Karpas-422 (cell line): ENCODE results near the gene GJC3. TPM values are rescaled to one million over a fixed set of nuclear protein-coding genes. Genes with fewer than 3 reads are reported as not detected.

Experiments used
- DNase-seq: peaks from one replicate; pipeline ENCODE4 v3.0.0-alpha.2; 2015
- H2AFZ ChIP-seq: fragments of 200-600 bp; sonication (generic); 2 replicates; pipeline ENCODE4 v1.6.1; 2014; ENCODE audit warnings: antibody characterized with exemption, low read length, mixed read lengths
- H3K27ac ChIP-seq: fragments of 200-600 bp; sonication (generic); 2 replicates; pipeline ENCODE4 v1.5.1; 2014; ENCODE audit warnings: mild to moderate bottlenecking, low read length, moderate library complexity
- H3K27me3 ChIP-seq: fragments of 200-600 bp; sonication (generic); 2 replicates; pipeline ENCODE4 v1.6.1; 2014; ENCODE audit warnings: low read length, mixed read lengths
- H3K36me3 ChIP-seq: fragments of 200-600 bp; sonication (generic); 2 replicates; pipeline ENCODE4 v1.6.1; 2014; ENCODE audit warnings: low read length, mixed read lengths; ENCODE audit not compliant: insufficient read depth
- H3K4me1 ChIP-seq: fragments of 200-600 bp; sonication (generic); 2 replicates; pipeline ENCODE4 v1.6.1; 2014; ENCODE audit warnings: mild to moderate bottlenecking, low read length, mixed read lengths
- H3K4me2 ChIP-seq: fragments of 200-600 bp; sonication (generic); 2 replicates; pipeline ENCODE4 v1.6.1; 2014; ENCODE audit warnings: low read length, low read depth, mild to moderate bottlenecking; ENCODE audit not compliant: poor library complexity, severe bottlenecking
- H3K4me3 ChIP-seq: fragments of 200-600 bp; sonication (generic); 2 replicates; pipeline ENCODE4 v1.5.1; 2014; ENCODE audit warnings: mild to moderate bottlenecking, antibody characterized with exemption, low read length, mixed read lengths
- H3K79me2 ChIP-seq: fragments of 200-600 bp; sonication (generic); 2 replicates; pipeline ENCODE4 v1.6.1; 2014; ENCODE audit warnings: mild to moderate bottlenecking, low read length, mixed read lengths
- H3K9ac ChIP-seq: fragments of 200-600 bp; sonication (generic); 2 replicates; pipeline ENCODE4 v1.6.0; 2014; ENCODE audit warnings: low read length
- H3K9me2 ChIP-seq: fragments of 200-600 bp; sonication (generic), shearing (Covaris generic); replicated peaks from 2 replicates; pipeline ENCODE4 v1.6.0; 2014; ENCODE audit warnings: mild to moderate bottlenecking, low read length, moderate library complexity; ENCODE audit not compliant: insufficient read depth
- H3K9me3 ChIP-seq: fragments of 300-700, 200-600 bp; sonication (generic); 2 replicates; pipeline ENCODE4 v1.6.1; 2014; ENCODE audit warnings: low read length, mixed read lengths
- H4K20me1 ChIP-seq: fragments of 200-600 bp; sonication (generic); 2 replicates; pipeline ENCODE4 v1.6.1; 2014; ENCODE audit warnings: mild to moderate bottlenecking, antibody characterized with exemption, low read length, low read depth; ENCODE audit not compliant: insufficient read depth
- total RNA-seq: library from RNA; depleted of rRNA; stranded (reverse); fragments of >200 nt; shearing (Covaris generic); gene quantifications from 2 replicates; pipeline ENCODE4 v1.2.3, GENCODE V29; 2014; ENCODE audit warnings: low replicate concordance

GJC3 gene
- total RNA-seq, 1 experiment from 2014 or later: not detected

DNA sequence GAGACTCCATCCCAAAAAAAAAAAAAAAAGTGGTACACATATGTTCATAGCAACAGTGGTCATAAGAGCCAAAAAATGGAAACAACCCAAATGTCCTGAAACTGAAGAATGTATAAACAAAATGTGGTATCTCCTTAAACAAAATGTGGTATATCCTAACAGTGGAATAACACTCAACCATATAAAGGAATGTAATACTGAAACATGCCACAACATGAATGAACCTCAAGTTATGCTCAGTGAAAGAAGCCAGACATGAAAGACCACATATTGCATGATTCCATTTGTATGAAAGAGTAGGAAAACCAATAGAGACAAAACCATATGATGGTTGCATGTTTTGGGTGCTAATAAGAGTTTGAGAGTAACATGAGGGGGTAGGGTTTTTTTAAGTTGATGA is 3.1 kb downstream of the GJC3 start:
- no peak overlapping the region for H3K4me2 ChIP-seq
- H3K36me3 ChIP-seq: no peaks in the 10 kb centered on the region
- DNase-seq: no peak

GRCh38 chr7:99923200-99923599 is 6.2 kb downstream of the GJC3 start:
- Histone ChIP-seq H3K4me2 (no peak overlapping the region), H3K9ac (no peak overlapping the region), H3K79me2 (peaks cover 17% of the 10 kb centered on the region), H3K9me2 (no peaks in the 10 kb centered on the region; the same call in 1 of the 2 replicates), H3K4me1 (peaks cover 10% of the 10 kb centered on the region), H3K36me3 (no peaks in the 10 kb centered on the region), H4K20me1 (no peaks in the 10 kb centered on the region; the same call in 1 of the 2 replicates), H3K4me3 (no peak overlapping the region), H3K27ac (no peak overlapping the region), H3K27me3 (no peaks in the 10 kb centered on the region), H2AFZ (no peak overlapping the region), H3K9me3 (no peaks in the 10 kb centered on the region)
- DNase-seq: no peak

More for the DNA sequence above, 3.1 kb downstream of the GJC3 start:
- H3K27ac ChIP-seq: no peak overlapping the region
- H3K9ac ChIP-seq: no peak overlapping the region
- H3K27me3 ChIP-seq: no peaks in the 10 kb centered on the region
- no peaks in the 10 kb centered on the region for H4K20me1 ChIP-seq
- H2AFZ ChIP-seq: no peak overlapping the region
- H3K4me3 ChIP-seq: no peak overlapping the region
- H3K9me3 ChIP-seq: no peaks in the 10 kb centered on the region
- no peaks in the 10 kb centered on the region for H3K79me2 ChIP-seq
- H3K4me1 ChIP-seq: peaks cover 12% of the 10 kb centered on the region
- H3K9me2 ChIP-seq: no peaks in the 10 kb centered on the region

DNA sequence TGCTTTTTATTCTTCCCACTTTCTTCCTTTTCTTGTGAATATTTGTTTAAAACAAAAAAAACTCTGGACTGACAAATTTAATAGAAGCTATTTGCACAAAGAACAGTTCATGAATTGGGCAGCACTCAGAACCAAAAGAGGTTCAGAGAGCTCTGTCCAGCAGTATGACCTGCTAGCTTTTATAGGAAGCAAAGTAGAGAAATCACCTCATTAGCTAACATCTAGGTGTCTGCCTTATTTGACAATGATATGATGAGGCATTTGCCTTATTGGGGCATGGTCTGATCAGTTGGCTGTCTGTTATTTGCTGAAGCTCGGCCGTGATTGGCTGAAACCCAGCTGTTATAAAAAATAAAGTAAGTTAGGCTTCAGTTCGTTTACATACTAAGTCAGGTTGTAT is 9.3 kb downstream of the GJC3 start:
- Histone ChIP-seq H3K4me1 (peaks cover 21% of the 10 kb centered on the region), H3K4me2 (peak overlapping the region; percentile 71), H3K79me2 (peaks cover 48% of the 10 kb centered on the region), H3K9me3 (no peaks in the 10 kb centered on the region), H2AFZ (no peak overlapping the region), H3K36me3 (0 out of 2 replicates have a peak, but pooled peaks cover 6% of the 10 kb centered on the region), H3K9me2 (no peaks in the 10 kb centered on the region; the same call in 1 of the 2 replicates), H3K4me3 (peak overlapping the region; percentile 73), H4K20me1 (no peaks in the 10 kb centered on the region; the same call in 1 of the 2 replicates), H3K9ac (peak overlapping the region; percentile 92), H3K27ac (peak overlapping the region; percentile 61), H3K27me3 (no peaks in the 10 kb centered on the region)
- DNase-seq: peak; percentile 47

DNA sequence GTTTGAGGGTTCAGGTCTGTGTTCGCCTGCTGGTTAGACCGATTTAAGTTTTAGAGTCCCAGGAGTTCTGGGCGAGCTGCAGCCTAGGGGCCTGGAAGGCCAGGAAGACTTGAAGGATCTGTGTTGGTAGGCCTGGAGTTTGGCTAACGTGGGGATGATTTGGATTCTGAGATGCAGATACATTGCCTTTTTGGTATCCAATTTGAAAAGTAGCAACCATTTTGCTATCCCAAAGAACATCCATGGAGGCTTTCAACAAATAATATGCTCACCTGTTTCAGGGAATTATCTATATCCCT is 9.7 kb downstream of the GJC3 start:
- Histone ChIP-seq H4K20me1 (no peaks in the 10 kb centered on the region; the same call in 1 of the 2 replicates), H3K79me2 (peaks cover 49% of the 10 kb centered on the region), H3K36me3 (0 out of 2 replicates have a peak, but pooled peaks cover 6% of the 10 kb centered on the region), H3K27ac (peak overlapping the region; percentile 61), H3K27me3 (no peaks in the 10 kb centered on the region), H3K9ac (peak overlapping the region; percentile 92), H3K4me1 (peaks cover 21% of the 10 kb centered on the region), H2AFZ (peak overlapping the region; percentile 76; the same call in 1 of the 2 replicates), H3K4me2 (peak overlapping the region; percentile 71), H3K9me3 (no peaks in the 10 kb centered on the region), H3K4me3 (peak overlapping the region; percentile 73), H3K9me2 (no peaks in the 10 kb centered on the region; the same call in 1 of the 2 replicates)
- DNase-seq: no peak

DNA sequence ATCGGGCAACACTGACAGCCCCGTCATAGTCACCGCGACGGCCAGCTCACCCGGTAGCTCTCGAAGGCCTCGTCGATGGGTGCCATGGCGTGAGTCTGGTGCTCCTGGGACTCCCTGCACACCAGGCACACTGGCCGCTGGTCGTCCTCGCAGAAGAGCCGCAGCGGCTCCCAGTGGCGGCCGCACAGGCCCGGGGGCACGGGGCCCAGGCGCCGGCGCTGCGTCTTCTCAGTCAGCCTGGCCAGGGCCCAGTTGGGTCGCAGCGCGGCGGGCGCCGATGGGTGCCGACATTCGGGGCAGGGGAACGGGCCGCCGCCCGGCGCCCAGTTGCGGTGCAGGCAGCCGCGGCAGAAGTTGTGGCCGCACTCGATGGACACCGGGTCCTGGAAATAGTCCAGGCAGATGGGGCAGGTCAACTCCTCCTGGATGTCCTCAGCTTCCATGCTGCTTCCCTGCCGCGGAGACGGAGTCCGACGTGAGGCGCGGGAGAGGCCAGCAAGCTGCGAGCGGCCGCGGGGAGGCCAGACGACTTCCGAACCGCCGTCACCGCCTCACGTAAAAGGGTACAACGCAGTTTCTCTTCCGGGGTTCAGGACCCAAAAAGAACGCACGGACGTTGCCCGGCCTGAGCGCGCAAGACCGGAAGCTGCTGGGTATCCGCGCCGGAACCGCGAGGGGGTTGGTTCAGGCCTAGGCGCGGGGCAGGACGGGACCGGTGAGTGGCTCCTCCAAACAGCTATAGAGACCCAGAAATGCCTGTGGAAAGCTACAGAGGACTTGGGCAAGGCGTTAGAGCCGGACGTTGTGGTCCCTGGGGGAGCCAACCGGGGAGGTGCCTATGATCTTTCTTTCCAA is 10.2 kb downstream of the GJC3 start, which contains the start of gene TRIM4:
Gene TRIM4 (minus strand): TSS at position 572 of the 855 bp plus-strand sequence. CDS start 129 bp downstream, at position 443.
- 0 out of 2 replicates have a peak, but pooled peaks cover 6% of the 10 kb centered on the region for H3K36me3 ChIP-seq
- H3K79me2 ChIP-seq: peaks cover 52% of the 10 kb centered on the region
- no peaks in the 10 kb centered on the region for H3K9me3 ChIP-seq
- peak; percentile 98 for DNase-seq
- H3K4me3 ChIP-seq: peak within 1 kb of the TSS; percentile 73
- H3K27me3 ChIP-seq: no peaks in the 10 kb centered on the region
- H3K9me2 ChIP-seq: no peaks in the 10 kb centered on the region; the same call in 1 of the 2 replicates
- H3K4me2 ChIP-seq: peak within 1 kb of the TSS; percentile 71
- peaks cover 21% of the 10 kb centered on the region for H3K4me1 ChIP-seq
- peak within 1 kb of the TSS; percentile 92 for H3K9ac ChIP-seq
- H2AFZ ChIP-seq: peak within 1 kb of the TSS; percentile 76; the same call in 1 of the 2 replicates
- peaks cover under 1% of the 10 kb centered on the region; the same call in 1 of the 2 replicates for H4K20me1 ChIP-seq
- peak within 1 kb of the TSS; percentile 61 for H3K27ac ChIP-seq

DNA sequence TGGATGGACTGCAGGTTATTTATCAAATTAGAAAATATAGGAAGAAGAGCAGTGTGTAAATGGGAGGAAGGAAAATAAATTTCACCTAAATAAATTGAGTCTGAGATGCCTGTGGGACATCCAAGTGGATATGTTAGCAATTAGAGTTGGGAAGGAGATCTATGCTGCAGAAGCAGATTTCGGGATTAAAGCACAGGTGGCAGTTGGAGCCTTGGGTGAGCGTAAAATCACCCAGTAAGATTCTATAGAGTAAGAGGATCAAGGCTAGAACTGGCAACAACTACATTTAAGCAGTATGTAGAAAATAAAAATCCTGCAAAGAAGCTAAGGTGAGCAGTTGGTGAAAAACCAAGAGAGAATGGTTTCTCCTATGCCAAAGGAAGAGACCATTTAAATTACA is 18.4 kb downstream of the GJC3 start:
- Histone ChIP-seq H3K36me3 (peaks cover 43% of the 10 kb centered on the region; the same call in 1 of the 2 replicates), H4K20me1 (peaks cover 10% of the 10 kb centered on the region; the same call in 1 of the 2 replicates), H3K27ac (no peak overlapping the region), H3K79me2 (peaks cover 66% of the 10 kb centered on the region), H3K27me3 (no peaks in the 10 kb centered on the region), H3K4me3 (no peak overlapping the region), H3K9me2 (no peaks in the 10 kb centered on the region), H2AFZ (no peak overlapping the region), H3K4me2 (no peak overlapping the region), H3K4me1 (no peaks in the 10 kb centered on the region), H3K9me3 (no peaks in the 10 kb centered on the region), H3K9ac (no peak overlapping the region)
- no peak for DNase-seq

GRCh38 chr7:99901581-99901980 is 27.8 kb downstream of the GJC3 start:
- H3K27me3 ChIP-seq: no peaks in the 10 kb centered on the region
- no peak overlapping the region for H3K4me3 ChIP-seq
- H3K79me2 ChIP-seq: no peaks in the 10 kb centered on the region
- H4K20me1 ChIP-seq: no peaks in the 10 kb centered on the region
- DNase-seq: no peak
- H3K4me2 ChIP-seq: no peak overlapping the region
- no peaks in the 10 kb centered on the region for H3K9me3 ChIP-seq
- H3K4me1 ChIP-seq: no peaks in the 10 kb centered on the region
- no peak overlapping the region for H3K27ac ChIP-seq
- H3K9ac ChIP-seq: no peak overlapping the region
- H3K36me3 ChIP-seq: peaks cover 52% of the 10 kb centered on the region
- no peak overlapping the region for H2AFZ ChIP-seq
- no peaks in the 10 kb centered on the region for H3K9me2 ChIP-seq

DNA sequence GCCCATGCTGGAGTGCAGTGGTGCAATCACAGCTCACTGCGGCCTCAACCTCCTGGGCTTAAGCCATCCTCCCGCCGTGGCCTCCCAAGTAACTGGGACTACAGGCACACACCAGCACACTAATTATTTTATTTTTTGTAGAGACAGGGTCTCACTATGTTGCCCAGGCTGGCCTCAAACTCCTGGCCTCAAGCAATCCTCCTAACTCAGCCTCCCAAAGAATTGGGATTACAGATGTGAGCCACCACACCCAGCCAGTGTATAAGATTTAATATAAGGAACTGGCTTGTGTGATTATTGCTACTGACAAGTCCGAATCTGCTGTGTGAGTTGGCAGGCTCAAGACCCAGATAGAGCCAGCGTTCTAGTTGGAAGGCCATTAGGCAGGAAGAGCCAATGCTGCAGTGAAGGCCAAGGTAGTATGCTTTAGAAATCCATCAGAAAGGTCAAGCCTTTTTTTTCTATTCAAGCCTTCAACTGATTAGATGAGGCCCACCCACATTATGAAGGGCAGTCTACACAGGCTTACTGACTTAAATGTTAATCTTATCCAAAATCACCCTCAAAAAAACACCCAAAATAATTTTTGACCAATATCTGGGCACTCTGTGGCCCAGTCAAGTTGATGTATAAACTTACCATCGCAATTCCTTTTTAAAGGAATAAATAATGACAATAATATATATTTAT is 29.4 kb downstream of the GJC3 start:
- Histone ChIP-seq H2AFZ (no peak overlapping the region), H3K79me2 (no peaks in the 10 kb centered on the region), H3K9me2 (no peaks in the 10 kb centered on the region), H3K36me3 (peaks cover 46% of the 10 kb centered on the region), H3K27ac (no peak overlapping the region), H3K9me3 (no peaks in the 10 kb centered on the region), H3K4me1 (no peaks in the 10 kb centered on the region), H3K9ac (no peak overlapping the region), H3K4me2 (no peak overlapping the region), H4K20me1 (no peaks in the 10 kb centered on the region), H3K4me3 (no peak overlapping the region), H3K27me3 (no peaks in the 10 kb centered on the region)
- no peak for DNase-seq
